Right renal pelvis (tissue), 4 donors: ENCODE results near the gene OR6Y1. TPM values are rescaled to one million over a fixed set of nuclear protein-coding genes. Genes with fewer than 3 reads are reported as not detected.

ENCODE experiments used
- DNase-seq, 4 donors: peaks; one replicate each; pipeline ENCODE4 v3.0.0-alpha.2; 2013; ENCODE audit warnings: low read depth in 4 of 4, low spot score in 3 of 4, missing footprints in 1 of 4
- polyA plus RNA-seq, 4 donors: library from polyadenylated mRNA; unstranded; fragments of 120-200 nt; gene quantifications; one replicate each; pipeline ENCODE4 v1.2.1, GENCODE V29; 2013; ENCODE audit not compliant: insufficient read length in 4 of 4

Gene OR6Y1
- not detected for polyA plus RNA-seq

GRCh38 chr1:158554352-158554751 is at the start of gene OR6Y1:
TSS of gene OR6Y1 (minus strand) at chr1:158554405. CDS start at chr1:158548105, 6,300 bp downstream.
- DNase-seq: no peak

GRCh38 chr1:158600735-158601134 is 46.5 kb upstream of the OR6Y1 start:
- no peak for DNase-seq

- DNase-seq: no peak
Measured at GRCh38 chr1:158586942-158587341, 32.7 kb upstream of the OR6Y1 start.

- no peak for DNase-seq
Measured at GRCh38 chr1:158583962-158584361, 29.8 kb upstream of the OR6Y1 start.

- DNase-seq: no peak
Measured at GRCh38 chr1:158579733-158580132, 25.5 kb upstream of the OR6Y1 start, which contains the start of gene OR10X1. TSS of gene OR10X1 (minus strand) at chr1:158579899. CDS start at chr1:158579899, 0 bp downstream.

- no peak for DNase-seq
Measured at GRCh38 chr1:158577561-158577960, 23.4 kb upstream of the OR6Y1 start.

- DNase-seq: no peak
Measured at GRCh38 chr1:158572226-158572625, 18.0 kb upstream of the OR6Y1 start.

GRCh38 chr1:158570480-158570879 is 16.3 kb upstream of the OR6Y1 start, which contains the start of gene OR6P1:
TSS of gene OR6P1 (minus strand) at chr1:158570580. CDS start at chr1:158563604, 6,976 bp downstream.
- DNase-seq: no peak

- DNase-seq: no peak
Measured at GRCh38 chr1:158564608-158565007, 10.4 kb upstream of the OR6Y1 start.

GRCh38 chr1:158563853-158564252 is 9.6 kb upstream of the OR6Y1 start:
- no peak for DNase-seq

GRCh38 chr1:158559696-158560095 is 5.5 kb upstream of the OR6Y1 start:
- no peak for DNase-seq

GRCh38 chr1:158552296-158552695 is 1.9 kb downstream of the OR6Y1 start:
- DNase-seq: no peak

- no peak for DNase-seq
Measured at GRCh38 chr1:158547533-158547932, 6.7 kb downstream of the OR6Y1 start.

GRCh38 chr1:158537609-158538008 is 16.6 kb downstream of the OR6Y1 start:
- no peak for DNase-seq

- no peak for DNase-seq
Measured at GRCh38 chr1:158534496-158534895, 19.7 kb downstream of the OR6Y1 start.

GRCh38 chr1:158527190-158527815 is 26.9 kb downstream of the OR6Y1 start:
- DNase-seq: no peak

- no peak for DNase-seq
Measured at GRCh38 chr1:158521666-158522058, 32.5 kb downstream of the OR6Y1 start.

GRCh38 chr1:158520955-158521665 is 33.1 kb downstream of the OR6Y1 start:
- no peak for DNase-seq

- no peak for DNase-seq
Measured at GRCh38 chr1:158520021-158520420, 34.2 kb downstream of the OR6Y1 start.

GRCh38 chr1:158516966-158517365 is 37.2 kb downstream of the OR6Y1 start:
- no peak for DNase-seq

GRCh38 chr1:158509471-158510156 is 44.6 kb downstream of the OR6Y1 start:
- no peak for DNase-seq
